Thoracic aorta (tissue), 2 donors: ENCODE data around the gene ASZ1. TPM values are rescaled to one million over a fixed set of nuclear protein-coding genes. Genes with fewer than 3 reads are reported as not detected.

ENCODE experiments used
- ATAC-seq: fragments of 150-250 bp; one replicate; pipeline ENCODE4 v1.8.0; 2017; ENCODE audit warnings: low read depth; ENCODE audit not compliant: insufficient number of reproducible peaks, low FRiP score
- DNase-seq: peaks from one replicate; pipeline ENCODE4 v3.0.0-alpha.2; 2020; ENCODE audit warnings: low spot score
- H3K27ac ChIP-seq, 2 donors: fragments of 200-600 bp; sonication (generic); 1 replicate in 1 of 2; 2 replicates in 1 of 2; pipeline ENCODE4 v1.5.1; 2016; ENCODE audit warnings: mild to moderate bottlenecking in 2 of 2, moderate library complexity in 2 of 2
- H3K27me3 ChIP-seq: fragments of 200-600 bp; sonication (generic); replicated peaks from 2 replicates; pipeline ENCODE4 v1.6.0; 2016; ENCODE audit warnings: mild to moderate bottlenecking; ENCODE audit not compliant: insufficient read depth
- H3K36me3 ChIP-seq: fragments of 200-600 bp; sonication (generic); one replicate; pipeline ENCODE4 v1.5.1; 2016
- H3K4me1 ChIP-seq, 2 donors: fragments of 200-600 bp; sonication (generic); 1 replicate in 1 of 2; 2 replicates in 1 of 2; pipeline versions ENCODE4 v1.5.1 to v1.6.0; 2016; ENCODE audit warnings: low read depth in 2 of 2, mild to moderate bottlenecking in 1 of 2; ENCODE audit not compliant: control insufficient read depth in 1 of 2
- H3K4me3 ChIP-seq: fragments of 200-600 bp; sonication (generic); 2 replicates; pipeline ENCODE4 v1.5.1; 2016; ENCODE audit warnings: mild to moderate bottlenecking
- H3K9me3 ChIP-seq: fragments of 200-600 bp; sonication (generic); 2 replicates; pipeline ENCODE4 v1.5.1; 2016
- total RNA-seq, 2 donors: library from RNA; depleted of rRNA; stranded (reverse); fragments of >200 nt; gene quantifications; one replicate each; pipeline versions ENCODE4 v1.1.0 to v1.2.3, GENCODE V29; 2016
- TF ChIP-seq, protein P1 (sequence below): fragments of 200-600 bp; sonication (generic); IDR thresholded peaks from one replicate; pipeline ENCODE4 v1.5.1; 2019; ENCODE audit warnings: antibody characterized with exemption

The ASZ1 gene
- total RNA-seq, 2 donors from 2014 or later, result not detected

DNA sequence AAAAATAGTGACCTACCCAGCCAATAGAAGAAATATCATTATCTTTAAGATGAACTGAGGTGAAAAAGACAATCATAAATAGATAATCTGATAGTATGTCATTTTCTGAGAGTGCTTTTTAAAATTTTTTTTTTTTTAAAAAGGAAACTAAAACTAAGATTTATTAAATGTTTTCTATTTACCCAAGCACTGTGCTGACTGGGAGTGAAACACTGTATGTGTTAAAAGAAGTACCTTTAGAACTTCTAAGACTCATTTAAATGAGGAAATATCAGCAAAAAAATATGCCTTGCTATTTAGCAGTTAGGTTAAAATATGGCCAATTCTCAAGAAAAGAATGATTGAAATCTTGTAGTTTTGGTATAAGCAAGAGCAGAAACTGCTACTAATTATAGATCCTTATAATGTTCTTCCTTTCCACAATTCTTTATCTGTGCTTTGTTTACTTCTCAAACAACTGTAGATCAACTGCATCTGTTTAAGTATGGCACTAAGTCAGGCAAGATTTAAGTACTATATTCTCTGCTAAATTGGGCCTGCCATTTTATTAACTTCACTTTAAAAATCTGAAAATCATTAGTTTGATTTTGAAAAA lies 64.9 kb downstream of the ASZ1 start:
- no peaks in the 10 kb centered on the region for H3K4me1 ChIP-seq
- no peak for DNase-seq
- H3K27me3 ChIP-seq, result no peaks in the 10 kb centered on the region
- ATAC-seq, result no peak
- no peaks in the 10 kb centered on the region for H3K36me3 ChIP-seq
- no peaks in the 10 kb centered on the region for H3K9me3 ChIP-seq
- H3K4me3 ChIP-seq, result no peak overlapping the region
- no peak overlapping the region for H3K27ac ChIP-seq
- TF ChIP-seq, protein P1, sequence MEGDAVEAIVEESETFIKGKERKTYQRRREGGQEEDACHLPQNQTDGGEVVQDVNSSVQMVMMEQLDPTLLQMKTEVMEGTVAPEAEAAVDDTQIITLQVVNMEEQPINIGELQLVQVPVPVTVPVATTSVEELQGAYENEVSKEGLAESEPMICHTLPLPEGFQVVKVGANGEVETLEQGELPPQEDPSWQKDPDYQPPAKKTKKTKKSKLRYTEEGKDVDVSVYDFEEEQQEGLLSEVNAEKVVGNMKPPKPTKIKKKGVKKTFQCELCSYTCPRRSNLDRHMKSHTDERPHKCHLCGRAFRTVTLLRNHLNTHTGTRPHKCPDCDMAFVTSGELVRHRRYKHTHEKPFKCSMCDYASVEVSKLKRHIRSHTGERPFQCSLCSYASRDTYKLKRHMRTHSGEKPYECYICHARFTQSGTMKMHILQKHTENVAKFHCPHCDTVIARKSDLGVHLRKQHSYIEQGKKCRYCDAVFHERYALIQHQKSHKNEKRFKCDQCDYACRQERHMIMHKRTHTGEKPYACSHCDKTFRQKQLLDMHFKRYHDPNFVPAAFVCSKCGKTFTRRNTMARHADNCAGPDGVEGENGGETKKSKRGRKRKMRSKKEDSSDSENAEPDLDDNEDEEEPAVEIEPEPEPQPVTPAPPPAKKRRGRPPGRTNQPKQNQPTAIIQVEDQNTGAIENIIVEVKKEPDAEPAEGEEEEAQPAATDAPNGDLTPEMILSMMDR, result no peak

DNA sequence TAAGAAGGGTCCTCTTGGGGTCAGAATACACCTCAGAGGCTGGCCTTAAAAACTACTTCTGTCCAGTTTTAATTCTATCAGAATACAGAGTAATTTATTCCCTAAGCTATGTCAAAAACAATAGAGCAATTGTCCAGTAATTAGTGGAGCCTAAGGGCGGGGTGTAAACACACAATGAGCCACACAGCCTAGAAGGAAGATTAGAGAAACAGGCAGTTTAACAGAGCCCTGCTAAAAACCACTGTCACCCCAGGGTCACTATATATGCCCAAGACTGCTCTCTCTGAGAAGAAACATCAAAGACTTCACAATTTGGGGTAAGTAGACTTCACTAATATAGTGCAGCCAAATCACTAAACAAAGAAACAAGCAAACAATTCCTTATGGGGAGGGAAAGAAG lies 77.3 kb downstream of the ASZ1 start:
- Histone ChIP-seq H3K9me3 (no peaks in the 10 kb centered on the region), H3K27me3 (no peaks in the 10 kb centered on the region), H3K4me3 (no peak overlapping the region), H3K36me3 (no peaks in the 10 kb centered on the region), H3K27ac (no peak overlapping the region), H3K4me1 (no peaks in the 10 kb centered on the region)
- TF ChIP-seq, protein P1, result no peak
- ATAC-seq (no peak), DNase-seq (no peak)

DNA sequence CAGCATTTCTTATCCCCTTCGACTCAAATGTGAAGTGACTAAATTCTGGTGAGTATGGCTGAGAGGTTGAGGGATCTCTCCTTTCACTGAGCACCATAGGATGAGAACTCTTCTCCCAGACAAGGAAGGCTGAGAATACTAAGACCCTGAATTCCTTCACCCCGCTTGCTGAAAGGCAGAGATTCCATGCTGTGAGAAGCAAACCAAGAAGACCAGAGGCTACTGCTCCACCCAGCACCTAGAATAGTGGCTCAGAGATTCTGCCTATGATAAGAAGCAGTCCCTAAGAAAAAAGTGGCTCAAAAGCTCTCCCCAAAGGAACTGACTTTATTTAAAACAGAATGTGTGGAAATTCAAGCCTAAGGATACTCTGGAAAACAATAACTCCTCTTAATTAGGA lies 77.7 kb downstream of the ASZ1 start:
- Histone ChIP-seq H3K4me1 (no peaks in the 10 kb centered on the region), H3K27me3 (no peaks in the 10 kb centered on the region), H3K36me3 (no peaks in the 10 kb centered on the region), H3K9me3 (no peaks in the 10 kb centered on the region), H3K4me3 (no peak overlapping the region), H3K27ac (no peak overlapping the region)
- TF ChIP-seq, protein P1, result no peak
- DNase-seq (no peak), ATAC-seq (no peak)

DNA sequence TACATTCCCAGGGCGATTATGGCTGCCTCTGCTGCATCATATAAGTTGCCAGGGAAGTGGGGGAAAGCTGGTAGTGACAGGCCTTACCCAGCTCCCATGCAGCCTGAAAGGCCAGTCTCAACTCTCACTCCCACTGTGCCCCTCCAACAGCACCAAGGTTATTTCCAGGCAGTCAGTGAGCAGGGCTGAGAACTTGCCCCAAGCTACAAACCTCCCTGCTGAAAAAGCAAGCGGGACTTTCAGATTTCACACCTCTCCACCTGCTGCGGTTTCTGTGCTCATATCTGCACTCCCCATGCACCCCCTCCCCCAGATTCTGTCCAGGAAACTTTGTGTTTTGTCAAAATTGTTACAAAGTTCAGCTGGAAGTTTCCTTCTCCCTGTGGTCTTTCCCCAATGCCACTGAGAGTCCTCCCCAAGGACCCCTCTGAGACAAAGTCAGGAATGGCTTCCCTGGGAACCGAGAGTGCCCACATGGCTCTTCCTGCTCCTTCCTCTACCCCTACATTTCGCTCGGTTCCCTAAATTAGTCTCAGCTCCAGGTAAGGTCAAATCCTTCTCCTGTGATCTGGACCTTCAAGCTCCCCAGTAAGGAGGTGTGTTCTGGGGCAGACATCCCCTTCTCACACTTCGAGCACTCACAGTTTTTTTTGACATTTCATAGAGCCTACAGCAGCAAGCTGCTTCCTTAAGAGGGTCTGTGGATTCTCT lies 79.2 kb downstream of the ASZ1 start:
- no peaks in the 10 kb centered on the region for H3K9me3 ChIP-seq
- no peaks in the 10 kb centered on the region for H3K27me3 ChIP-seq
- H3K4me3 ChIP-seq, result no peak overlapping the region
- no peak for DNase-seq
- TF ChIP-seq, protein P1, result no peak
- H3K27ac ChIP-seq, result no peak overlapping the region
- peaks cover 0 to 10% of the 10 kb centered on the region in 2 donors for H3K4me1 ChIP-seq
- no peak for ATAC-seq
- no peaks in the 10 kb centered on the region for H3K36me3 ChIP-seq

DNA sequence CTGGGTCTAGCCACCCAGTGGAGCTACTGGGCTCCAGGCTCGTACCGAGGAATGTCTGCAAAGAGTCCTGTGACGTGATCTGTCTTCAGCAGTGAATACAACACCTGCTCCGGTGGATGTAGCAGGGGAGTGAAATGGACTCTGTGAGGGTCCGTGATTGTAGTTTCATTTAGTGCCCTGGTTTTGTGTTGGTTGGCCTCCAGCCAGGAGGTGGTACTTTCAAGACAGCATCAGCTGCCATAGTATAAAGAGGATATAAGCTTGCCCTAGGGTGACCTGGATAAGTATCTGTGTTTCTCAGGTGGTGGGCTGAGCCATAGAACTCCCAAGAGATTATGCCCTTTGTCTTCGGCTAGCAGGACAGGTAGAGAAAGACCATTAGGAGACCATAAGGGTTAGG lies 79.8 kb downstream of the ASZ1 start:
- no peak for DNase-seq
- ATAC-seq, result no peak
- H3K27me3 ChIP-seq, result no peaks in the 10 kb centered on the region

More for the DNA sequence above, 79.8 kb downstream of the ASZ1 start:
- Histone ChIP-seq H3K4me3 (no peak overlapping the region), H3K4me1 (peaks cover 0 to 10% of the 10 kb centered on the region in 2 donors), H3K36me3 (no peaks in the 10 kb centered on the region), H3K9me3 (no peaks in the 10 kb centered on the region), H3K27ac (no peak overlapping the region)
- TF ChIP-seq, protein P1, result no peak
